RWPE1 (cell line): ENCODE measurements around the gene LVRN.

Source experiments
- CTCF ChIA-PET: fragments of 350-600 bp; sonication (Branson Sonifier 250); formaldehyde crosslinking; extraction: SDS; loops from one replicate; lab custom pipeline; 2021; lab: Yijun Ruan, JAX
- POLR2A ChIA-PET: fragments of 400-600 bp; formaldehyde crosslinking; extraction: SDS; loops from one replicate; lab custom pipeline; 2020; ENCODE audit warnings: antibody characterized with exemption; ENCODE audit not compliant: low non-redundant PET; lab: Yijun Ruan, JAX
- DNase-seq: peaks from one replicate; pipeline ENCODE4 v3.0.0; 2012; ENCODE audit warnings: low spot score
- H3K27ac ChIP-seq: fragments of 450-650 bp; 2 replicates; pipeline ENCODE4 v1.5.1; 2017
- TF ChIP-seq, protein P1 (sequence below): fragments of 450-650 bp; conservative IDR thresholded peaks from 2 replicates; pipeline ENCODE4 v1.5.1; 2017; ENCODE audit warnings: low read depth, mild to moderate bottlenecking

LVRN gene

GRCh38 chr5:115978779-115979178 is 16.5 kb downstream of the LVRN start:
- POLR2A ChIA-PET = no interaction called here
- TF ChIP-seq, protein P1, sequence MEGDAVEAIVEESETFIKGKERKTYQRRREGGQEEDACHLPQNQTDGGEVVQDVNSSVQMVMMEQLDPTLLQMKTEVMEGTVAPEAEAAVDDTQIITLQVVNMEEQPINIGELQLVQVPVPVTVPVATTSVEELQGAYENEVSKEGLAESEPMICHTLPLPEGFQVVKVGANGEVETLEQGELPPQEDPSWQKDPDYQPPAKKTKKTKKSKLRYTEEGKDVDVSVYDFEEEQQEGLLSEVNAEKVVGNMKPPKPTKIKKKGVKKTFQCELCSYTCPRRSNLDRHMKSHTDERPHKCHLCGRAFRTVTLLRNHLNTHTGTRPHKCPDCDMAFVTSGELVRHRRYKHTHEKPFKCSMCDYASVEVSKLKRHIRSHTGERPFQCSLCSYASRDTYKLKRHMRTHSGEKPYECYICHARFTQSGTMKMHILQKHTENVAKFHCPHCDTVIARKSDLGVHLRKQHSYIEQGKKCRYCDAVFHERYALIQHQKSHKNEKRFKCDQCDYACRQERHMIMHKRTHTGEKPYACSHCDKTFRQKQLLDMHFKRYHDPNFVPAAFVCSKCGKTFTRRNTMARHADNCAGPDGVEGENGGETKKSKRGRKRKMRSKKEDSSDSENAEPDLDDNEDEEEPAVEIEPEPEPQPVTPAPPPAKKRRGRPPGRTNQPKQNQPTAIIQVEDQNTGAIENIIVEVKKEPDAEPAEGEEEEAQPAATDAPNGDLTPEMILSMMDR = no peak
- DNase-seq = no peak
- no peak overlapping the region for H3K27ac ChIP-seq
- CTCF ChIA-PET = no interaction called here

GRCh38 chr5:115979201-115980041 is 17.1 kb downstream of the LVRN start:
- TF ChIP-seq, protein P1 = no peak
- ChIA-PET CTCF (no interaction called here), POLR2A (no interaction called here)
- H3K27ac ChIP-seq = no peak overlapping the region
- no peak for DNase-seq

DNA sequence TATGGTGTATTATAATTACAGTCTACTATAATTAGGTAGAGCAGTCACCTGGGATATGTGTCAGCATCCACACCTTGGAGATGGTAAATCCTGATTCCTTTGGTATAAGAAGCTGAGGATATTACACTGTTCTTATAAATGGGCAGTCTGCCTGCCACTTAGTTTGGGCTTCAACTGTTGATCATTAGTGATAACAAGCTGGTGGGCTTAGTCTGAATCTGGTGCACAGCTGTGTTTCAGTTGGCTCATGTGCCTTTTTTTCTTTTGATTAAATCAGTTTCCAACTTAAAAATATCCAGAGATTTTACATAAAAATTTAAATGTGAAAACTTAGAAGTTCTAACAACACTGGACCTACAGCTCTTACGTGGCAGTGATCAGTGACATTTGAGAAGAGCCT is 21.2 kb downstream of the LVRN start:
- POLR2A ChIA-PET = interaction anchor here (0.5 kb wide), 1 partner anchor 279 kb away, joined by 5 read pairs; no protein-coding TSS in a partner anchor
- DNase-seq = no peak
- CTCF ChIA-PET = interaction anchor here (0.5 kb wide), 1 partner anchor 504 kb away, joined by 4 read pairs; no protein-coding TSS in a partner anchor
- TF ChIP-seq, protein P1 = no peak
- H3K27ac ChIP-seq = no peak overlapping the region

DNA sequence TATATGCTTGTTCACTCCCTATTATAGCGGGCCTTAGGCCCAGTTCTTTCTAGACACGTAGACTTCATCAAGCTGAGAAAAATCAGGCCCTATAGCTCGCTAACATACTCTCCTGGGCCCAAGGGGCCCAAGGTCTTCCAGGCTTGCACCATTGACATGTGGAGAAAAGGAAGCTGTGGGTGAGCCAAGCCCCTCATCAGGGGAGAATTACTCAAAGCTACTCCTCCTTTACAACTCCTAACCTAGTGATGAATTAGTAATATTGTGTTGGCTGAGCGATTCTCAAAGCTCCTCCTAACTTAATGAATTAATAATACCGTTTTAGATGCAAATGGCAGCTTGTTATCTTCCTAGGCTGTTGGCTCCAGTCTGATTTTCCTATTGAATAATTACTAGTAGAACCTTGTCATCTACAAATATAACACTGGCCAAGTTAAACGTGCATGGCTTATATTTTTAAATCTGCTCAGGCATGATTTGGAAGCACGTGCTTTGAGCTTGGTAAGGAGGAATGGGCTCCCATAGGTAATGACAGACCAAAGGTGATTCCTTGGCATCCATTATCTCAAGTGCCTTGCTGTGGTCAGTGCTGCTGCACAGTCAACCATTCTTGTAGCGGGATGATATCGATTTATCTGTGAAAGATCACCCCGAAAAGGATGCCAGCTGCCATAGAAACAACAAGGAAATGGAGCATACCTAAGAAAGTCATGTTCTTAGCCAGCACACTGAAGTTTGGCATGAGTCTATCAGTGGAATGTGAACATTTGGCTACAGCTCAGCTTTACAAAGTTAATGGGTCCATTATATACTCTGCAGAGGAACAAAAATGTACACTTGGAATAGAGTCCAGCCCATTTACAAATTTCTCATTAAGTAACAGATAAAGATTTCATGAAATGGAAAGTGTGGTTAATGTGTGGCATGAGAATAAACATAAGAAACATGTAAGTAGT is 23.8 kb downstream of the LVRN start:
- CTCF ChIA-PET = interaction anchor here (0.6 kb wide), 1 partner anchor 23 kb away, joined by 3 read pairs; no protein-coding TSS in a partner anchor
- H3K27ac ChIP-seq = no peak overlapping the region
- POLR2A ChIA-PET = no interaction called here
- TF ChIP-seq, protein P1 = no peak
- DNase-seq = no peak

- no peak overlapping the region for H3K27ac ChIP-seq
- ChIA-PET POLR2A (no interaction called here), CTCF (no interaction called here)
- TF ChIP-seq, protein P1 = no peak
- DNase-seq = no peak
Observed at GRCh38 chr5:115988002-115988401, 25.7 kb downstream of the LVRN start.

- H3K27ac ChIP-seq = no peak overlapping the region
- DNase-seq = no peak
- POLR2A ChIA-PET = no interaction called here
- TF ChIP-seq, protein P1 = no peak
- CTCF ChIA-PET = no interaction called here
Observed at GRCh38 chr5:115992848-115993350, 30.6 kb downstream of the LVRN start.
